Stimulated activated CD4-positive, alpha-beta T cell treated with anti-CD3 and anti-CD28 coated beads, Interleukin-2, amount 100 ng/mL, for 24 hours (primary cell): Measurements from ENCODE around the gene UBTD1.
"Not testable (repeated sequence)": the region's sequence is repeated elsewhere in the genome, so short reads cannot be mapped to it uniquely, and the experiment has no call there.

Source experiments
- DNase-seq, 2 donors: peaks; one replicate each; pipeline ENCODE4 v3.0.0-alpha.2; 2020

The UBTD1 gene

GRCh38 chr10:97498841-97499560, at the start of gene UBTD1:
Gene UBTD1 (plus strand): TSS chr10:97498924. CDS start chr10:97499204, 280 bp downstream.
- DNase-seq = peak; percentile 38 to 40

- DNase-seq = no peak
Measured at GRCh38 chr10:97450828-97451227, 47.9 kb upstream of the UBTD1 start.

DNA sequence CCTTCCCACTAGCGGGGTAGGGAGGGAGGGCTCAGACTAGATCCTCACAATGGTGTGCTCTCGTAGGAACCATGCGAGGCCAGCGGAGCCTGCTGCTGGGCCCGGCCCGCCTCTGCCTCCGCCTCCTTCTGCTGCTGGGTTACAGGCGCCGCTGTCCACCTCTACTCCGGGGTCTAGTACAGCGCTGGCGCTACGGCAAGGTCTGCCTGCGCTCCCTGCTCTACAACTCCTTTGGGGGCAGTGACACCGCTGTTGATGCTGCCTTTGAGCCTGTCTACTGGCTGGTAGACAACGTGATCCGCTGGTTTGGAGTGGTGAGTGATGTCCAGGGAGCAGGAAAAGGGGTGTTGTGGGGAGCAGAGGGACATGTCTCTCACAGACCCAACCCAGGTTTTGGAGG, 47.1 kb upstream of the UBTD1 start:
- DNase-seq = no peak

DNA sequence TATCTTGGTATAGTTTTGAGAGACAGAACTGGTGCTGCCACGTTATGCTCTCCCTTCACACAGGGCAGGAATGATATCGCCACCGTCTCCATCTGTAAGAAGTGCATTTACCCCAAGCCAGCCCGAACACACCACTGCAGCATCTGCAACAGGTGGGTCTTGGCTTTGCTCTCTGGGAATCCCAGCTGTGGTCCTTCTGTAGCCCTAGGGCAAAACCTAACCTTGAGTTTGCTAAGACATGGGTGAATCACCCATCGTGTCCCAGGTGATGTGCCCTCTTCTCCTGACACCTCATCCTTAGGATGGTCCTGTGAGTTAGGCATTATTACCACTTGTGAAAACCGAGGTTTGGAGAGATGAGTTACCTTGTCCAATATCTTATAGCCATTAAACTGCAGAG, 46.4 kb upstream of the UBTD1 start:
- DNase-seq = no peak

DNA sequence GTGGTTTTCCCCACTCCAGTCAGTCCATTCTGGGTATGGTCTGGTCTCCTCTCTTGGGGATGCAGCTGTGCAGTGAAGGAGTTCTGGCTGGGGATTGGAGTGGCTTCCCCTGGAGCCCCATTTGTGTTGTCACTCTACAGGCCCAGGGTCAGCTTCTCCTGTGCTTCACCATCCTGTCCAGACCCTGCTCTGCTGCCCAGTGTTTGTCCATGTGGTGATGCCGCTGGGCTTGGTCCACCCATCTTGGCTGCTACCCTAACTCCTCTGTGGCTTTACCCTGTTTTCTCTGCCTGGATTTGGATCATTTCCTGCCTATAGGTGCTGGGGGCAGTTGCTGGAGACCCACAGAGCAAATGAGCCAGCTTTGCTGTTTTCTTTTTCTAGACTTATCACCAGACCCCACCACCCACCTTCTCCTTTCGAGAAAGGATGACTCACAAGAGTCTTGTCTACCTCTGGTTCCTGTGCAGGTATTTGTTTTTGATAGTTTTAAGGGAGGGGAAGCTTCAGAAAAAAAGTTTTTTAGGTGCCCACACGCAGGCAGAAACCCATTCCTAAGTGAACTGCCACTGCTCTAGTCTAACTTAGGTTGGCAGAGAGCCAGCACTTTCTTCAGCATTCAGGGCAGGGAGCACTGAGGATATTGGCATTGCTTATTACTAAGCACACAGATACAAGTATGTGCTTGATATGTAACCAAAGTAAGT, 44.2 kb upstream of the UBTD1 start:
- peak in 1 of 2 donors; percentile 40 for DNase-seq

GRCh38 chr10:97456034-97456685, 42.6 kb upstream of the UBTD1 start:
- DNase-seq = no peak

- DNase-seq = no peak
Measured at GRCh38 chr10:97456686-97457065, 42.0 kb upstream of the UBTD1 start.

- DNase-seq = no peak
Measured at GRCh38 chr10:97459111-97459510, 39.6 kb upstream of the UBTD1 start.

DNA sequence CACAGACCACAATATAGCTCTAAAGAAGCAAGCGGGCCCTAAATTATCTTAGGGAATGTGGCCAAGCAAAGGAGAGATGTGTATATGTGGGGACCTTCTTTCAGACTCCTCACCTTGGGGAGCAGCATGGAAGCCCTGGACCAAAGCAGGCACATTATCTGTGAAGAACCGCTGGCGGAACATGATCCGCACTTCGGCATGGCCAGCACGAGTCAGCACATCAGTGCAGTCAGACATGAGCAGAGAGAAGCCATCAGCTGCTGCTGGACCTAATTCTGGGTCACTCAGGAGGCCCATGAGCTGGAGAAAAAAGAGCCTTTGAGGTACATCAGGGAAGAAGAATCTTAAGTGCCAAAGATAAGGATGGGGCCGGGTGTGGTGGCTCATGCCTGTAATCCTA, 38.8 kb upstream of the UBTD1 start:
- no peak for DNase-seq

- no peak for DNase-seq
Measured at GRCh38 chr10:97462309-97462708, 36.4 kb upstream of the UBTD1 start.

DNA sequence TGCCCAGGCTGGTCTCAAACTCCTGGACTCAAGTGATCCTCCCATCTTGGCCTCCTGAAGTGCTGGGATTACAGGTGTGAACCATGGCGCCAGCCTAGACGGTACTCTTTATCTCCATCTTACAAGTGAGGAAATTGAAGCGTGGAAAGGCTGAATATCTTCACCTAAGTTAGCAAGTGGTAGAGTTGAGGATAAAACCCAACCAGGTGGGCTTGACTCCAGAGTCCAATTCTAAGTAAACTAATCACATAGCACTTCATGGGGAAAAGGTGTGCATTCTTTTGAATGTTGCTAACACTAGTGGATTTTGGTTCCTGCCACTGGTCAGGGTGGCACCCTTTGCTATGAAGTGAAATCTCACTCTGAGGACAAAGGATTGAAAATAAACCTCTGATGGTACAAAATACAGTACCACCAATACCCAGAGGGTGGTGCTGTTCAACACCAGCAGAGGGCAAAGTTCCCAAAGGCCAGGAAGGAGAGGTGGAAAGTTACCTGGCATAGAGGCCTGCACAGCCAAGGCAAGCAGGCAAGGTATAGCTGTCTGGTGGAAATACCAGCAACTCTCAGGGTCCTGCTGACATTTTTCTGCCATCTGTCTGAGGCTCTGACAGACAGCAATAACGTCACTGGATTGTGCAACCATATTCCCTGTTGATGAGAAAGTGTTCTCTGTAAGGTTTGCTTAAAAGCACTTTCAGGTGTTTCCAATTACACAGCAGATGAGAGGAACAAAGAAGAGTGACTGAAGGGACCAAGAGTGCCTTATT, 35.2 kb upstream of the UBTD1 start:
- peak in 1 of 2 donors; percentile 44 for DNase-seq

DNA sequence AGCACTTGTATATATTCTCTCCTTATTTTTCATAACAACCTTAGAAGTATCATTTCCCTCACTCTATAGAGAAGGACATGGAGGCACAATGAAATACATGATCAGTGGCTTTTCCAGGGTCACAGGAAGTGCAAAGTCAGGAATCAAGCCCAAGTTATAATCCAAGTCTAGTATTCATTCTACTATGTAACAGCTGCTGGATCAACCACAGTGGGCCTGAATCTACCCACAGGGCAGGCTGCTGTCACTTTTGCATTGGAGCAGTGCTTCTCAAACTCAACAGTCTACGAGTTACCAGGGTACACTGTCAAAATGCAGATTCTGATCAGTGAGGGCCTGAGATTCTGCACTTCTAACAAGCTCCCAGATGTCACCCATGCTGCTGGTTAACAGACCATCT, 34.5 kb upstream of the UBTD1 start:
- no peak for DNase-seq

DNA sequence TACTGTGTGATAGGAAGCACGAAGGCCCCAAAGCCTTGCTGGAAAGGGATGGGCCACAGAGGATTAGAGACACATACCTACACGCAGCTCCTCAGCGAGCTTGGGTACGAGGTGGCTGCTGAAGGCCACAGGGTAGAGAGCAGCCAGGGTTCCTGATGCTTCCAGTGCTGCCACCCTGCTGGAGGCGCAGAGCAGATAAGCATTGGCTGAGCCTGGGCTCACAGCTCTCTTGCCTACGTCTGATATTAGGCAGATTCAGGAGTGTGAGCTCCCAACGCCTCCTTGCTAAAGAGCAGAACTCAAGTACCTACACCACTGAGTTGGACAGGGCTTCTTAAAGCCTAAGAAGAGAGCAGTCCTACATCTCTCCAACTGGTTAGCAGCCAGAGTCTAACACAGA, 32.7 kb upstream of the UBTD1 start:
- DNase-seq = no peak

- no peak for DNase-seq
Measured at GRCh38 chr10:97466755-97467154, 32.0 kb upstream of the UBTD1 start.

- DNase-seq = no peak
Measured at GRCh38 chr10:97468162-97468561, 30.6 kb upstream of the UBTD1 start.

- DNase-seq = not testable (repeated sequence)
Measured at GRCh38 chr10:97468781-97469180, 29.9 kb upstream of the UBTD1 start.

- DNase-seq = no peak
Measured at GRCh38 chr10:97474918-97475317, 23.8 kb upstream of the UBTD1 start.

DNA sequence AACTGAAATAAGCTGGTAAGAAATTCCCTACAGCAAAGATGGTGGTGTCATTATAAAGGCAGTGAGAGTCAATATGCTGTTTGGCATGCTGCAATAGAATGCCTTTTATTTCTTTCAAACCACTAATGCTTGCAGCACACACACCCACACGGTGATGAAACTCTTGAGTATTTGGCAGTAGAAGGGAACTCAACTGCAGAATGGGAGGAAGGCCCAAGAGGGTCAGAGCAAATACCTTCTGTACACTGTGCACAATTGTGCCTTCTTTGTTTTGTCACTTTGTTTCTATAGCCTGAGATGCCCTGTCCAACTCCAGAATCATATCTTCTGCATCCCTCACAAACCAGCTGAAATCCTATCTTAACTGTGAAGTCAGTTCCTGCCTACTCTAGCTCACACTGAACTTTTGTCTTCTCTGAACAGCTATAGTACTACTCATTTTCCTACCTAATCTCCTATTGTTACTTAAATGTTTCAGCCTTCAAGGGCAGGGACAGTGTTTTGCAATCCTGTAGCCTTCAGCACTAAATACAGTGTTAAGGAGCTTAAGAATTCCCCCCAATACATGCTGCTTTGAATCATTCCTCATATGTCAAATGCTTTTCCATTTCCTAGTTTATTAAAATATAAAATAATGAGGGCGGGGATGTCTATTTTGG, 22.7 kb upstream of the UBTD1 start:
- DNase-seq = no peak

- not testable (repeated sequence) for DNase-seq
Measured at GRCh38 chr10:97479410-97479809, 19.3 kb upstream of the UBTD1 start.

- no peak for DNase-seq
Measured at GRCh38 chr10:97479939-97480338, 18.8 kb upstream of the UBTD1 start.

DNA sequence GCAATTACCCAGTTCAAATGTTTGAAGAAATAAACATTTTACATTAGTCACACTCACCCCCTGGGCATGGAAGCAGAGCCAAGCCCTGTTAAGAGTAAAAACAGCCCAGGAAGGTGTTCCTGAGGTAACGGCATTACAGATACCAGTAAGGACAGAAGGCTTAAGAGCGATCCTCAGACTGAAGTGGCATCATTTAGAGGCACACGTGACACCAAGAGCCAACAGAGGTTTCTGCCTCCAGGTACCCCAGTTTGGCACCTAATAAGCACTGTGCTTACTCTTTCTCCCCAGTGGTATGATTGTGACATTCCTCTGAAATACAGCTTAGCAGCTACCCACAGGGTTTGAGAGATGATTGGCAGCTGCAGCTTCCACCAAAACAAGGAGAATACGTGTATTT, 17.7 kb upstream of the UBTD1 start:
- DNase-seq = no peak

DNA sequence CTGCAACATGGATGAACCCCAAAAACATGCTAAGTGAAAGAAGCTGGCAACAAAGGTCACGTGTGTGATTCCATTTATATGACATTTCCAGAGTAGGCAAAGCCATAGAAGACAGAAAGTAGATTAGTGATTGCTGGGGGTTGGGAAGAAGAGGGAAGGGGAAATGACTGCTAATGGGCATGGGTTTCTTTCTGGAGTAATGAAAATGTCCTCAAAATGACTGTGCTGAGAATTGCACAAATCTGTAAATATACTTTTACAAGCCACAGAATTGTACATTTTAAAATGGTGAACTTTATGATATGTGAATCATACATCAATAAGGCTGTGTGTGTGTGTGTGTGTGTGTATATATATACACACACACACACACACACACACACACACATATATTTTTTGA, 16.3 kb upstream of the UBTD1 start:
- no peak for DNase-seq

DNA sequence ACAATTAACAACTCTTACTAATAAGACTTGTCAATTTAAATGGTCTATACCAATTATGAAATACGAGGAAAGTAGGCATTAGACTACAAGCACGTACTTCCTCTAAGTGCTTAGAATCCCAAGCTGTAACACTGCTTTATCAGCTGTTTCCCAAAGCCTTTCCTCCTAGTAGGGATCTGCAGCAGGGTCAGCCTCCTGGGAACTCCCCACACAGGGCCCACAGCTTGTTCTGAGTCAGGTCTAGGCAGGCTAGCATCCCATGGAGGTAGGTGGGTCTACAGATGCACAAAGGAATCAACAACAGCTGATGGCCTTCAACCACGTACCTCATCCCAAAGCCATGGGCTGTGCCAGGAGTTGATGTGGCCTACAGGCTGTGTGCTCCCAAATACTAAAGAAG, 15.2 kb upstream of the UBTD1 start:
- no peak for DNase-seq
